Upper lobe of right lung (tissue), 1 donor: ENCODE results near the gene SHQ1. TPM values are rescaled to one million over a fixed set of nuclear protein-coding genes. Genes with fewer than 3 reads are reported as not detected.

ENCODE experiments used
- ATAC-seq: fragments of 200-7000 bp; cut with Tn5 transposase; one replicate; pipeline ENCODE4 v1.9.1; 2020; ENCODE audit warnings: mild to moderate bottlenecking, moderate library complexity
- DNase-seq: peaks from one replicate; pipeline ENCODE4 v3.0.0-alpha.2; 2020
- H3K27ac ChIP-seq: fragments of 200-600 bp; one replicate; pipeline ENCODE4 v1.8.0; 2022
- H3K27me3 ChIP-seq: fragments of 200-600 bp; one replicate; pipeline ENCODE4 v1.8.0; 2022; ENCODE audit warnings: mild to moderate bottlenecking
- H3K36me3 ChIP-seq: fragments of 200-600 bp; one replicate; pipeline ENCODE4 v1.8.0; 2022
- H3K4me1 ChIP-seq: fragments of 200-600 bp; one replicate; pipeline ENCODE4 v1.8.0; 2022
- H3K4me3 ChIP-seq: fragments of 200-600 bp; one replicate; pipeline ENCODE4 v1.8.0; 2022; ENCODE audit warnings: mild to moderate bottlenecking
- H3K9me3 ChIP-seq: fragments of 200-600 bp; one replicate; pipeline ENCODE4 v1.8.0; 2022
- intact Hi-C: fragments of 100-400 bp; cut with DNase I; formaldehyde crosslinking; loops from one replicate; pipeline ENCODE4 v1.11.0; 2022
- long read RNA-seq: library from polyadenylated mRNA; unstranded; transcript quantifications from one replicate; pipeline ENCODE4 v2.0.0, GENCODE V29; 2021
- total RNA-seq: library from RNA; stranded (reverse); fragmentation: NEBNext Ultra II Directional; extraction: Animal tissue kit (Norgen Biotek cat#: 25700); gene quantifications from one replicate; pipeline ENCODE4 v1.2.1, GENCODE V29; 2021
- TF ChIP-seq, protein P1 (sequence below): fragments of 200-600 bp; IDR thresholded peaks from one replicate; pipeline ENCODE4 v1.8.0; 2022; ENCODE audit warnings: antibody characterized with exemption
- donor health status: DM: no; HTN: yes; CAD: no; lungs with severe emphysema.

SHQ1 gene
- total RNA-seq, result 17.3 TPM
- long read RNA-seq, transcript SHQ1-201 (11 exons, 2,879 nt), result major isoform, 22 of 30 reads
- long read RNA-seq, partial matches to known transcripts, result 0 of 30 reads
- long read RNA-seq, other reads (novel, unspliced or antisense), result 6 of 30 reads

DNA sequence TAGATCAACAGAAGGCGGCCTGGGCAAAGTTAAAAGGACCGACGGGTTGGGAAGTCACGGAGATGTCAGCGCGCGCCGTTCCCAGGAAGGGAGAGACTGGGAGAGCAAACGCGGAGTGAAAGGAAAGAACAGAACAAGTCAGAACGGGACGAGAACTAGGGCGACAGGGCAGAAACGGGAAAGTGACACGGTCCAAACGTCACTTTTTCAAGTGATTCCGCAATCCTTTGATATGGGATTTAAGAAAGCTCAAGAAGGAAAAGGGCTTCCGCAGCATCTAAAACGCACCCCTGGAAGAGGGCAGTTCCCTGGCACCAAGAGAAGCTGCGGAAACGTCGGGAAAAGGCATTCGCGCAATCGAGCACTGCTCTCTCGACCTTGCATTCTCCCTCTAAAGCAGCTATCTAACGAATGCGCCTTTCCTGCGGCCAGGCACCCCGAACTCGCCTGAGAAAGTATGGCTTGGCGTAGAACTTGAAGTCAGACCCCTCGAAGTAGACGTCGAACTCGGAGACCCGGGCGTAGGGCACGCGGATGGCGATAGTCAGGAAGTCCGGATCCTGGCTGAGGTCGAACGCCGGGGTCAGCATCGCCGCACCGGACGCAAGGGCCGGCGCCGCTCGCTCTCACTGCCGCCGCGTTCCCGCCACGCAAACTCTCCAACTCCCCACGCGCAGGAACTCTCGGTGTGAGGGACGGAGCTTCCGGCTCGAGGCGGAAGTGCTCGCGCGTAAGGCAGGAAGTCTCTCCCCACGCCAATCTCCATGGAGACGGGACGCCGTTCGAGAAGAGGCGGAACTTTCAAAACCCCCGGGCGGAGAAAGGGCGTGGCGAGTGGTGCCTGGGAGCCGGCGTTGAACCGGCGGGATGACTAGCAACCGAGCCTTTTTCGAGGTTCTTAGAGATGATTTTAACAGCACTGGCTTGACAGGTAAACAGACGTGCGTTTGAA, at the start of gene SHQ1:
TSS of gene SHQ1 (minus strand) at position 695 of the 952 bp plus-strand sequence. CDS start at position 590, 105 bp downstream.
- intact Hi-C loops, result no loop called here
- Histone ChIP-seq H3K9me3 (no peaks in the 10 kb centered on the region), H3K27ac (peak within 1 kb of the TSS; percentile 74), H3K36me3 (no peaks in the 10 kb centered on the region), H3K27me3 (no peaks in the 10 kb centered on the region), H3K4me3 (peak within 1 kb of the TSS; percentile 85), H3K4me1 (peaks cover 13% of the 10 kb centered on the region)
- ATAC-seq (peak; percentile 99), DNase-seq (peak; percentile 97)
- TF ChIP-seq, protein P1, sequence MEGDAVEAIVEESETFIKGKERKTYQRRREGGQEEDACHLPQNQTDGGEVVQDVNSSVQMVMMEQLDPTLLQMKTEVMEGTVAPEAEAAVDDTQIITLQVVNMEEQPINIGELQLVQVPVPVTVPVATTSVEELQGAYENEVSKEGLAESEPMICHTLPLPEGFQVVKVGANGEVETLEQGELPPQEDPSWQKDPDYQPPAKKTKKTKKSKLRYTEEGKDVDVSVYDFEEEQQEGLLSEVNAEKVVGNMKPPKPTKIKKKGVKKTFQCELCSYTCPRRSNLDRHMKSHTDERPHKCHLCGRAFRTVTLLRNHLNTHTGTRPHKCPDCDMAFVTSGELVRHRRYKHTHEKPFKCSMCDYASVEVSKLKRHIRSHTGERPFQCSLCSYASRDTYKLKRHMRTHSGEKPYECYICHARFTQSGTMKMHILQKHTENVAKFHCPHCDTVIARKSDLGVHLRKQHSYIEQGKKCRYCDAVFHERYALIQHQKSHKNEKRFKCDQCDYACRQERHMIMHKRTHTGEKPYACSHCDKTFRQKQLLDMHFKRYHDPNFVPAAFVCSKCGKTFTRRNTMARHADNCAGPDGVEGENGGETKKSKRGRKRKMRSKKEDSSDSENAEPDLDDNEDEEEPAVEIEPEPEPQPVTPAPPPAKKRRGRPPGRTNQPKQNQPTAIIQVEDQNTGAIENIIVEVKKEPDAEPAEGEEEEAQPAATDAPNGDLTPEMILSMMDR, result no peak

DNA sequence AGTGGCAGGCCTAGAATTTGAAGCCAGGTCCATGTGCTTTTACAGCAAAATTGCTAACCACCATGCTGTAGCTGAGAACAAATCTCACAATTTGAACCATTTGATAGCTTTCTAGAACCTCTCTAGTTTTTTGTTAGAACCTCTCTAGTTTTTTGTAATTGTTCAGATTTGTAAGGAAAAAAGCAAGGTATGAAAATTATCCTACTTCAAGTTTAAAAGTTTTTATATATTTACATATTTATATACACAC, 49.4 kb upstream of the SHQ1 start:
- intact Hi-C loops, result no loop called here
- no peak for ATAC-seq
- TF ChIP-seq, protein P1, result no peak

DNA sequence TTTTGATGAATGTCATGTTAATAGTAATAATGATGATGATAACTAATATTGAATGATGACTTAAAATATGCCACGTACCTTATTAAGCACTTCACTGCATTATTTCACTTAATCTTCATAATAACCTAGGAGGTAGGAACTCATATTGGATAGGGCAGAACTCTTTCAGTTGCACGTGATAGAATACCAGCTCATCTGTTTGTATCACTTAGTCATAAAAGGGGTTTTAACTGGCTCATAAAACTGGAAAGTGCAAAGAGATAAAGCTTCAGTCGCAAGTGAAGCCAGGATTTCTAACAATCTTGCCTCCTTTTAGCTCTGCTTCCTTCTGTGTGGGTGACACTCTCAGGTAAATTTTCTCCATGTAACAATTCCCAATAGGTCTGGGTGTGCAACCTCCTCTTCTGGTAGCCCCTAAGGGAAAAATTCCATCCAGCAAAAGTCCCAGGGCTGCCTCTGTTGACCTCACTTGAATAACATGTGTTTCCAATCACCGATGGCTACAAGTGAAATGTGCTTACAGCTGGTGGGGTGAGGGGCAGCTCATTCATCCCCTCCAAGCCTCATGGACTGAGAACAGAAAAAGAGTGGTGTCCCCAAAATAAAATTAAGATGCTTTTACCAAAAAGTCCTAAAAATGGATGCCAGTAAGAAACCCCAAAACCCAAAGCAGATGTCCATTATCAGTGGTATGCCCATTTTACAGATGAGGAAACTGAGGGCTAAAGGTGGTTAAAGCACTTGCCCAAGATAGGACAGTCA, 48.9 kb upstream of the SHQ1 start:
- DNase-seq (no peak), ATAC-seq (no peak)
- Histone ChIP-seq H3K9me3 (no peaks in the 10 kb centered on the region), H3K27me3 (no peaks in the 10 kb centered on the region), H3K4me3 (no peak overlapping the region), H3K27ac (no peak overlapping the region), H3K4me1 (peaks cover 7% of the 10 kb centered on the region), H3K36me3 (no peaks in the 10 kb centered on the region)
- TF ChIP-seq, protein P1, result no peak
- intact Hi-C loops, result no loop called here

More for the DNA sequence above, 49.4 kb upstream of the SHQ1 start:
- Histone ChIP-seq H3K4me1 (peaks cover 7% of the 10 kb centered on the region), H3K27ac (no peak overlapping the region), H3K36me3 (no peaks in the 10 kb centered on the region), H3K4me3 (no peak overlapping the region), H3K27me3 (no peaks in the 10 kb centered on the region), H3K9me3 (no peaks in the 10 kb centered on the region)
- no peak for DNase-seq

DNA sequence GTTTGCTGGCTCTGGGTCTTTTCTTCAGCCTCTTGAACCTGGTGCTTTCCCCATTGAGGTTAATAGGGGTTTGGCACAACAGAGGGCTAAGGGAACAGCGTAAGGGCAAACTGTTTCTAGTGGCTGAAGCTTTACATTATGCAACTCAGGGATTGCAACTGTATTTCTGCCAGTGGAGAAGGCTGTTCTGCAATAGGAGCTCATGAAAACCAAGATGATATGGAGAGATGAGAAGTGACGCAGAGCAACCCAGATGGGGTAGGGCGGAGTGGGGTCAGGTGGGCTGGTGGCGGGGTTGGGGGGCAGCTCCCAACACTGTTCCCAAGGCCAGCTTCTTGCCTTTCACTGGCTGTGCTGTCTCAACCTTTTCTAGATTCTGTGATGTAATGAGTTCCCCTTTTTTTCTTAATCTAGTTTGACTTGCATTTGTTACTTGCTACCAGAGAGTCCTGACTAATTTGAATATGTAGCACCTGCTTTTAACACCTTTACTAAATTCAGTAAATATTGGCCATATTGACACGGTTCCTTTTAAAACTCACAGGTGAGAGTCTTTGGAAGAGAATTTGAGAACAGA, 46.8 kb upstream of the SHQ1 start:
- Histone ChIP-seq H3K36me3 (no peaks in the 10 kb centered on the region), H3K9me3 (no peaks in the 10 kb centered on the region), H3K4me1 (peaks cover 7% of the 10 kb centered on the region), H3K4me3 (no peak overlapping the region), H3K27me3 (no peaks in the 10 kb centered on the region), H3K27ac (no peak overlapping the region)
- DNase-seq (no peak), ATAC-seq (peak; percentile 45)
- intact Hi-C loops, result no loop called here
- TF ChIP-seq, protein P1, result no peak

DNA sequence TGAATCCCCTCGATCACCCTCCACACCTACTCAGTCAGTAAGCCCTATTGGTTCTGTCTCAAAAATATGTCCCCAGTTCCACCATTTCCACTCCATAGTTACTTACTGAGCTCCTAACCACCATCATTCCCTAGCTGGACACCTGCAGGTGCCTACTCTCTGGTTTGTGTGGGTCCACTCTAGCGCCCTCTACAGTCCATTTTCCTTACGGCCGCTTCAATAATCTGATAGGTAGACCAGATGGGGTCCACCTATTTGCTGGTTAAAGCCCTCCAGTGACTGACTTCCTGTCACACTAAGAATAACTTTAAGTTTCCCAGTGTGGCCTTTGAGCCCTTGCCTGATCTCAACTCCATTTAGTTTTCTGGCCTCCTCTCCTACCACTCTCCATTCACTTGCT, 44.6 kb upstream of the SHQ1 start:
- H3K27me3 ChIP-seq, result no peaks in the 10 kb centered on the region
- intact Hi-C loops, result no loop called here
- H3K9me3 ChIP-seq, result no peaks in the 10 kb centered on the region
- no peaks in the 10 kb centered on the region for H3K36me3 ChIP-seq
- ATAC-seq, result no peak
- peaks cover 7% of the 10 kb centered on the region for H3K4me1 ChIP-seq
- H3K27ac ChIP-seq, result no peak overlapping the region
- no peak for DNase-seq
- TF ChIP-seq, protein P1, result peak; percentile 20
- H3K4me3 ChIP-seq, result no peak overlapping the region
